ENCODE measurements around the gene MKI67. TPM values are rescaled to one million over a fixed set of nuclear protein-coding genes. Genes with fewer than 3 reads are reported as not detected.

MKI67 gene
- total RNA-seq, 1 donor from 2014 or later, result 1.2 TPM

- H3K9me3 ChIP-seq (replicated peaks), result no peaks in the 10 kb centered on the region
- TF ChIP-seq CTCF (IDR thresholded peaks at IDR 0.05; ENCODE audit: borderline replicate concordance), result no peak
- no peak for DNase-seq
- no peak overlapping the region for H3K27ac ChIP-seq (replicated peaks)
- intact Hi-C loops (cut with micrococcal nuclease), result no loop called here
- H3K27me3 ChIP-seq (ENCODE audit: low read depth), result peaks cover 82% of the 10 kb centered on the region
- no peaks in the 10 kb centered on the region for H3K36me3 ChIP-seq
- peaks cover 5% of the 10 kb centered on the region for H3K4me1 ChIP-seq
- no peak overlapping the region for H3K4me3 ChIP-seq
These were observed 24.8 kb upstream of the MKI67 start for GRCh38 chr10:128151031-128151430.

GRCh38 chr10:128150561-128150960, 24.3 kb upstream of the MKI67 start:
- intact Hi-C loops (cut with micrococcal nuclease), result no loop called here
- peaks cover 77% of the 10 kb centered on the region for H3K27me3 ChIP-seq (ENCODE audit: low read depth)
- no peak for TF ChIP-seq CTCF (IDR thresholded peaks at IDR 0.05; ENCODE audit: borderline replicate concordance)
- peaks cover 5% of the 10 kb centered on the region for H3K4me1 ChIP-seq
- no peaks in the 10 kb centered on the region for H3K36me3 ChIP-seq
- no peak overlapping the region for H3K27ac ChIP-seq (replicated peaks)
- no peaks in the 10 kb centered on the region for H3K9me3 ChIP-seq (replicated peaks)
- no peak for DNase-seq
- peak overlapping the region; percentile 60 for H3K4me3 ChIP-seq

GRCh38 chr10:128150045-128150493, 23.8 kb upstream of the MKI67 start:
- TF ChIP-seq CTCF (IDR thresholded peaks at IDR 0.05; ENCODE audit: borderline replicate concordance), result peak; percentile 78
- Histone ChIP-seq H3K9me3 (replicated peaks) (no peaks in the 10 kb centered on the region), H3K27ac (replicated peaks) (no peak overlapping the region), H3K36me3 (no peaks in the 10 kb centered on the region), H3K27me3 (ENCODE audit: low read depth) (peaks cover 72% of the 10 kb centered on the region), H3K4me3 (peak overlapping the region; percentile 60), H3K4me1 (peaks cover 5% of the 10 kb centered on the region)
- peak; percentile 38 for DNase-seq
- intact Hi-C loops (cut with micrococcal nuclease), result no loop called here

GRCh38 chr10:128149267-128150014, 23.2 kb upstream of the MKI67 start:
- no peaks in the 10 kb centered on the region for H3K9me3 ChIP-seq (replicated peaks)
- H3K4me1 ChIP-seq, result peaks cover 5% of the 10 kb centered on the region
- no peak for DNase-seq
- H3K36me3 ChIP-seq, result no peaks in the 10 kb centered on the region
- TF ChIP-seq CTCF (IDR thresholded peaks at IDR 0.05; ENCODE audit: borderline replicate concordance), result no peak
- intact Hi-C loops (cut with micrococcal nuclease), result no loop called here
- no peak overlapping the region for H3K27ac ChIP-seq (replicated peaks)
- no peak overlapping the region for H3K4me3 ChIP-seq
- peaks cover 66% of the 10 kb centered on the region for H3K27me3 ChIP-seq (ENCODE audit: low read depth)

- no peaks in the 10 kb centered on the region for H3K36me3 ChIP-seq
- no peak for TF ChIP-seq CTCF (IDR thresholded peaks at IDR 0.05; ENCODE audit: borderline replicate concordance)
- no peak overlapping the region for H3K27ac ChIP-seq (replicated peaks)
- H3K9me3 ChIP-seq (replicated peaks), result no peaks in the 10 kb centered on the region
- no peak for DNase-seq
- intact Hi-C loops (cut with micrococcal nuclease), result no loop called here
- peaks cover 57% of the 10 kb centered on the region for H3K27me3 ChIP-seq (ENCODE audit: low read depth)
- no peak overlapping the region for H3K4me3 ChIP-seq
- peaks cover 5% of the 10 kb centered on the region for H3K4me1 ChIP-seq
These were observed 21.4 kb upstream of the MKI67 start for GRCh38 chr10:128147669-128148068.

Data from left ventricle myocardium inferior (tissue), 1 donor.